ENCODE results near the gene CACNA2D3.

DNA sequence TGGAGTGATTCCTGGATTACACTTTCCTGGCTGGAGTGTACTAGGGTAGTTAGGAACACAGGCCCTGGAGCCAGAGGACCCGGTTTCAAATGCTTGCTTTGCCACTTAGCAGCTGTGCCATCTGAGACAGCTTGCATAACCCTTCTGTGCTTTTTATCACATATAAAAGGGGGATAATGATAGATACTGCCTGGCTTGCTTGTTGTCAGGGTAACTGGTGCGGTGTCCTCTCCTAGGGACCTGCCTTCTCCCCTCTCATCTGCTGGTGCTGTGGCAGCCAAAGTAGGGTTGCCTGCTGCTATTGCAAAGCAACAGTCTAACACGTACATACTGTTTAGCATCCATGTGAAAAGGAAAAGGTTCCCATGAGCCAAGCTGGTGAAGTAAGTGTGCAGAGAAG is 667.7 kb downstream of the CACNA2D3 start:
- no peak for TF ChIP-seq POLR2A (IDR thresholded peaks at IDR 0.05)
- TF ChIP-seq, protein P1, sequence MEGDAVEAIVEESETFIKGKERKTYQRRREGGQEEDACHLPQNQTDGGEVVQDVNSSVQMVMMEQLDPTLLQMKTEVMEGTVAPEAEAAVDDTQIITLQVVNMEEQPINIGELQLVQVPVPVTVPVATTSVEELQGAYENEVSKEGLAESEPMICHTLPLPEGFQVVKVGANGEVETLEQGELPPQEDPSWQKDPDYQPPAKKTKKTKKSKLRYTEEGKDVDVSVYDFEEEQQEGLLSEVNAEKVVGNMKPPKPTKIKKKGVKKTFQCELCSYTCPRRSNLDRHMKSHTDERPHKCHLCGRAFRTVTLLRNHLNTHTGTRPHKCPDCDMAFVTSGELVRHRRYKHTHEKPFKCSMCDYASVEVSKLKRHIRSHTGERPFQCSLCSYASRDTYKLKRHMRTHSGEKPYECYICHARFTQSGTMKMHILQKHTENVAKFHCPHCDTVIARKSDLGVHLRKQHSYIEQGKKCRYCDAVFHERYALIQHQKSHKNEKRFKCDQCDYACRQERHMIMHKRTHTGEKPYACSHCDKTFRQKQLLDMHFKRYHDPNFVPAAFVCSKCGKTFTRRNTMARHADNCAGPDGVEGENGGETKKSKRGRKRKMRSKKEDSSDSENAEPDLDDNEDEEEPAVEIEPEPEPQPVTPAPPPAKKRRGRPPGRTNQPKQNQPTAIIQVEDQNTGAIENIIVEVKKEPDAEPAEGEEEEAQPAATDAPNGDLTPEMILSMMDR (IDR thresholded peaks at IDR 0.05): no peak

Measured in transverse colon (tissue), 3 donors.